PC-3 (cell line): ENCODE results near the gene EXOC4.
"Not testable (repeated sequence)": the region's sequence is repeated elsewhere in the genome, so short reads cannot be mapped to it uniquely, and the experiment has no call there.

Source experiments
- CTCF ChIP-seq: fragments of 300-600 bp; sonication (generic); conservative IDR thresholded peaks from 2 replicates; pipeline ENCODE4 v1.5.1; 2017; ENCODE audit warnings: antibody characterized with exemption, low read depth, mild to moderate bottlenecking, low read length
- EZH2 ChIP-seq: fragments of 300-600 bp; sonication (generic); IDR thresholded peaks from one replicate; pipeline ENCODE4 v1.6.1; 2017; ENCODE audit warnings: antibody characterized with exemption, mild to moderate bottlenecking, low read length; ENCODE audit not compliant: unreplicated experiment
- EZH2phosphoT487 ChIP-seq: fragments of 300-600 bp; sonication (generic); IDR thresholded peaks from 2 replicates; pipeline ENCODE4 v1.6.1; 2018; ENCODE audit warnings: mild to moderate bottlenecking, antibody characterized with exemption, low read length, borderline replicate concordance

- TF ChIP-seq CTCF, EZH2phosphoT487, EZH2: not testable (repeated sequence)
Measured at GRCh38 chr7:133210817-133211216, 42.1 kb upstream of the EXOC4 start.
